ENCODE measurements around the gene DCDC2. TPM values are rescaled to one million over a fixed set of nuclear protein-coding genes. Genes with fewer than 3 reads are reported as not detected.

The DCDC2 gene
- total and polyA plus RNA-seq, 2 donors from 2014 or later = 22.1 to 110 TPM

GRCh38 chr6:24284006-24284405 is 73.9 kb downstream of the DCDC2 start:
- intact Hi-C loops (cut with DNase I) = no loop called here
- H3K9ac ChIP-seq (ENCODE audit: low read length in 3 of 3) = no peak overlapping the region
- peaks cover 0 to 5% (median 4%) of the 10 kb centered on the region in 3 donors for H3K36me3 ChIP-seq (ENCODE audit: control insufficient read depth in 2 of 3, insufficient read depth in 3 of 3, low read length in 3 of 3)
- peaks cover 6 to 10% (median 9%) of the 10 kb centered on the region in 3 donors for H3K4me1 ChIP-seq (ENCODE audit: control insufficient read depth in 2 of 3, insufficient read depth in 2 of 3, low read depth in 1 of 3, low read length in 3 of 3)
- FAIRE-seq = no peak
- peak overlapping the region in 1 of 3 donors; percentile 48 for H3K4me3 ChIP-seq (ENCODE audit: low read length in 3 of 3)
- peak overlapping the region in 1 of 2 donors; percentile 56 for H3K27ac ChIP-seq (ENCODE audit: low read depth in 2 of 2, low read length in 2 of 2)
- H3K27me3 ChIP-seq (ENCODE audit: control insufficient read depth, insufficient read depth, low read length) = no peaks in the 10 kb centered on the region
- no peak for TF ChIP-seq CTCF (IDR thresholded peaks at IDR 0.05; ENCODE audit: borderline replicate concordance, extremely low read depth, insufficient read depth)
- no peaks in the 10 kb centered on the region for H3K9me3 ChIP-seq (ENCODE audit: control insufficient read depth in 2 of 3, insufficient read depth in 1 of 3, low read length in 3 of 3)
- DNase-seq = no peak

GRCh38 chr6:24283043-24283985 is 74.5 kb downstream of the DCDC2 start:
- Histone ChIP-seq H3K4me1 (ENCODE audit: control insufficient read depth in 2 of 3, insufficient read depth in 2 of 3, low read depth in 1 of 3, low read length in 3 of 3) (peaks cover 6 to 10% (median 9%) of the 10 kb centered on the region in 3 donors), H3K4me3 (ENCODE audit: low read length in 3 of 3) (peak overlapping the region; percentile 48 to 55 (median 51)), H3K36me3 (ENCODE audit: control insufficient read depth in 2 of 3, insufficient read depth in 3 of 3, low read length in 3 of 3) (peaks cover 0 to 4% (median 4%) of the 10 kb centered on the region in 3 donors), H3K27me3 (ENCODE audit: control insufficient read depth, insufficient read depth, low read length) (no peaks in the 10 kb centered on the region), H3K27ac (ENCODE audit: low read depth in 2 of 2, low read length in 2 of 2) (peak overlapping the region; percentile 63 to 82), H3K9me3 (ENCODE audit: control insufficient read depth in 2 of 3, insufficient read depth in 1 of 3, low read length in 3 of 3) (no peaks in the 10 kb centered on the region), H3K9ac (ENCODE audit: low read length in 3 of 3) (peak overlapping the region in 2 of 3 donors; percentile 13 to 19)
- TF ChIP-seq CTCF (IDR thresholded peaks at IDR 0.05; ENCODE audit: borderline replicate concordance, extremely low read depth, insufficient read depth) = peak; percentile 56
- intact Hi-C loops (cut with DNase I) = no loop called here
- peak; percentile 87 to 96 (median 93) for DNase-seq
- peak; percentile 94 for FAIRE-seq

- intact Hi-C loops (cut with DNase I) = no loop called here
- Histone ChIP-seq H3K27me3 (ENCODE audit: control insufficient read depth, insufficient read depth, low read length) (no peaks in the 10 kb centered on the region), H3K36me3 (ENCODE audit: control insufficient read depth in 2 of 3, insufficient read depth in 3 of 3, low read length in 3 of 3) (peaks cover 0 to 3% (median 0%) of the 10 kb centered on the region in 3 donors), H3K9ac (ENCODE audit: low read length in 3 of 3) (no peak overlapping the region), H3K27ac (ENCODE audit: low read depth in 2 of 2, low read length in 2 of 2) (no peak overlapping the region), H3K4me1 (ENCODE audit: control insufficient read depth in 2 of 3, insufficient read depth in 2 of 3, low read depth in 1 of 3, low read length in 3 of 3) (peaks cover 3 to 8% (median 6%) of the 10 kb centered on the region in 3 donors), H3K9me3 (ENCODE audit: control insufficient read depth in 2 of 3, insufficient read depth in 1 of 3, low read length in 3 of 3) (no peaks in the 10 kb centered on the region), H3K4me3 (ENCODE audit: low read length in 3 of 3) (no peak overlapping the region)
- peak; percentile 55 for TF ChIP-seq CTCF (IDR thresholded peaks at IDR 0.05; ENCODE audit: borderline replicate concordance, extremely low read depth, insufficient read depth)
- peak; percentile 98 for FAIRE-seq
- peak in 2 of 5 donors; percentile 53 to 58 for DNase-seq
These were observed 83.3 kb downstream of the DCDC2 start for GRCh38 chr6:24274441-24275083.

Measured in kidney (tissue), 14 donors.